Breast epithelium (tissue), 4 donors: ENCODE measurements around the gene ELMO3. TPM values are rescaled to one million over a fixed set of nuclear protein-coding genes. Genes with fewer than 3 reads are reported as not detected.

Experiments used
- DNase-seq, 2 donors: peaks; one replicate each; pipeline ENCODE4 v3.0.0-alpha.2; 2019; ENCODE audit warnings: low spot score in 2 of 2
- H3K27ac ChIP-seq, 2 donors: fragments of 200-600 bp; sonication (generic) in 1 of 2; one replicate each; pipeline ENCODE4 v1.5.1; 2016 to 2019; ENCODE audit warnings: mild to moderate bottlenecking in 1 of 2
- H3K27me3 ChIP-seq, 2 donors: fragments of 200-600 bp; sonication (generic) in 1 of 2; one replicate each; pipeline versions ENCODE4 v1.5.1 to v1.6.0; 2017 to 2019; ENCODE audit warnings: control low read depth in 1 of 2, mild to moderate bottlenecking in 1 of 2
- H3K36me3 ChIP-seq: fragments of 200-600 bp; one replicate; pipeline ENCODE4 v1.5.1; 2019
- H3K4me1 ChIP-seq, 2 donors: fragments of 200-600 bp; sonication (generic); one replicate each; pipeline ENCODE4 v1.5.1; 2016 to 2019; ENCODE audit warnings: control low read depth in 1 of 2
- H3K4me3 ChIP-seq, 3 donors: fragments of 200-600 bp; sonication (generic); 1 replicate in 2 of 3; 2 replicates in 1 of 3; pipeline ENCODE4 v1.5.1; 2016 to 2019; ENCODE audit warnings: mild to moderate bottlenecking in 3 of 3, moderate library complexity in 2 of 3
- H3K9me3 ChIP-seq, 2 donors: fragments of 200-600 bp; sonication (generic) in 1 of 2; one replicate each; pipeline ENCODE4 v1.5.1; 2016 to 2019; ENCODE audit warnings: control low read depth in 1 of 2
- CTCF ChIP-seq, 3 donors: fragments of 450-650 bp; IDR thresholded peaks; one replicate each; pipeline ENCODE4 v1.5.1; 2016 to 2017; ENCODE audit warnings: antibody characterized with exemption in 3 of 3, mild to moderate bottlenecking in 3 of 3, moderate library complexity in 3 of 3
- POLR2A ChIP-seq: fragments of 450-650 bp; IDR thresholded peaks from one replicate; pipeline ENCODE4 v1.6.1; 2016; ENCODE audit warnings: antibody characterized with exemption, mild to moderate bottlenecking, moderate library complexity
- POLR2AphosphoS5 ChIP-seq, 3 donors: sonication (generic); formaldehyde crosslinking; IDR thresholded peaks; one replicate each; pipeline ENCODE4 v1.6.1; 2017; ENCODE audit warnings: antibody characterized with exemption in 3 of 3
- intact Hi-C: fragments of 100-400 bp; cut with DNase I; formaldehyde crosslinking; loops from one replicate; pipeline ENCODE4 v1.15.1; 2023; ENCODE audit warnings: low total_unique reads
- total RNA-seq, 3 donors: library from RNA; depleted of rRNA; stranded (reverse); fragments of >200 nt; gene quantifications; one replicate each; pipeline ENCODE4 v1.1.0, GENCODE V29; 2016

ELMO3 gene
- total RNA-seq, 3 donors from 2014 or later: 1.1 to 35.0 (median 19.7) TPM

GRCh38 chr16:67249178-67250044 is 50.5 kb downstream of the ELMO3 start:
- Histone ChIP-seq H3K27me3 (no peaks in the 10 kb centered on the region), H3K4me3 (peak overlapping the region; percentile 69 to 91 (median 78)), H3K4me1 (peaks cover 12 to 15% of the 10 kb centered on the region in 2 donors), H3K27ac (no peak overlapping the region), H3K36me3 (no peaks in the 10 kb centered on the region), H3K9me3 (no peaks in the 10 kb centered on the region)
- intact Hi-C loops: no loop called here
- TF ChIP-seq POLR2A (no peak), POLR2AphosphoS5 (IDR thresholded peaks at IDR 0.05) (no peak), CTCF (IDR thresholded peaks at IDR 0.05) (no peak)
- no peak for DNase-seq

- no peak overlapping the region for H3K27ac ChIP-seq
- intact Hi-C loops: no loop called here
- DNase-seq: no peak
- TF ChIP-seq POLR2A: no peak
- no peak for TF ChIP-seq CTCF (IDR thresholded peaks at IDR 0.05)
- TF ChIP-seq POLR2AphosphoS5 (IDR thresholded peaks at IDR 0.05): no peak
- H3K27me3 ChIP-seq: no peaks in the 10 kb centered on the region
- no peak overlapping the region for H3K4me3 ChIP-seq
- H3K9me3 ChIP-seq: no peaks in the 10 kb centered on the region
- H3K36me3 ChIP-seq: no peaks in the 10 kb centered on the region
- H3K4me1 ChIP-seq: peaks cover 6 to 9% of the 10 kb centered on the region in 2 donors
Measured at GRCh38 chr16:67250045-67250327, 51.1 kb downstream of the ELMO3 start.

GRCh38 chr16:67252609-67253497 is 53.9 kb downstream of the ELMO3 start:
- H3K36me3 ChIP-seq: no peaks in the 10 kb centered on the region
- H3K4me1 ChIP-seq: peaks cover 1 to 2% of the 10 kb centered on the region in 2 donors
- DNase-seq: no peak
- H3K9me3 ChIP-seq: no peaks in the 10 kb centered on the region
- H3K27me3 ChIP-seq: no peaks in the 10 kb centered on the region
- no peak overlapping the region for H3K27ac ChIP-seq
- TF ChIP-seq CTCF (IDR thresholded peaks at IDR 0.05): no peak
- no peak for TF ChIP-seq POLR2AphosphoS5 (IDR thresholded peaks at IDR 0.05)
- no peak for TF ChIP-seq POLR2A
- intact Hi-C loops: no loop called here
- H3K4me3 ChIP-seq: no peak overlapping the region

Other genes with a start within 250 kb of the ELMO3 start
- gene CES3, start 237.9 kb upstream of the ELMO3 start, total RNA-seq: 1 to 10 TPM in 2 of 3 donors, under 1 TPM in 1; 0.29 to 5.9 (median 2.1) TPM
- gene CES4A, start 210.5 kb upstream of the ELMO3 start, total RNA-seq: 10 to 100 TPM in 2 of 3 donors, 1 to 10 TPM in 1; 9.0 to 19.6 (median 11.1) TPM
- 10 to 100 TPM; 48.5 to 69.1 (median 52.3) TPM for gene CBFB, start 170.0 kb upstream of the ELMO3 start, total RNA-seq
- 10 to 100 TPM; 17.8 to 31.8 (median 27.1) TPM for gene PHAF1, start 89.2 kb upstream of the ELMO3 start, total RNA-seq
- 10 to 100 TPM in 2 of 3 donors, 1 to 10 TPM in 1; 7.8 to 13.3 (median 11.1) TPM for gene B3GNT9, start 48.1 kb upstream of the ELMO3 start, total RNA-seq
- 10 to 100 TPM; 35.1 to 42.6 (median 36.4) TPM for gene TRADD, start 39.2 kb upstream of the ELMO3 start, total RNA-seq
- gene FBXL8, start 39.2 kb upstream of the ELMO3 start, total RNA-seq: 10 to 100 TPM; 19.5 to 60.0 (median 40.1) TPM
- gene HSF4, start 34.4 kb upstream of the ELMO3 start, total RNA-seq: 100 to 1,000 TPM in 1 of 3 donors, 10 to 100 TPM in 2; 46.9 to 113 (median 62.5) TPM
- gene NOL3, start 28.6 kb upstream of the ELMO3 start, total RNA-seq: 10 to 100 TPM; 39.7 to 87.7 (median 45.9) TPM
- 10 to 100 TPM; 10.9 to 13.4 (median 11.6) TPM for gene MATCAP1, start 15.2 kb upstream of the ELMO3 start, total RNA-seq
- 1 to 10 TPM; 1.1 to 3.6 (median 2.2) TPM for gene EXOC3L1, start 9.0 kb upstream of the ELMO3 start, total RNA-seq
- 10 to 100 TPM; 74.1 to 86.9 (median 76.1) TPM for gene E2F4, start 7.0 kb upstream of the ELMO3 start, total RNA-seq
- 10 to 100 TPM; 35.2 to 46.2 (median 44.2) TPM for gene TMEM208, start 28.0 kb downstream of the ELMO3 start, total RNA-seq
- gene FHOD1, start 48.4 kb downstream of the ELMO3 start, total RNA-seq: 10 to 100 TPM; 19.3 to 25.9 (median 22.6) TPM
- 1 to 10 TPM in 2 of 3 donors, under 1 TPM in 1; 0.96 to 2.3 (median 1.3) TPM for gene SLC9A5, start 49.8 kb downstream of the ELMO3 start, total RNA-seq
- 10 to 100 TPM; 15.0 to 26.2 (median 19.8) TPM for gene PLEKHG4, start 80.4 kb downstream of the ELMO3 start, total RNA-seq
- gene KCTD19, start 127.6 kb downstream of the ELMO3 start, total RNA-seq: 1 to 10 TPM in 1 of 3 donors, not detected in 2; 1.0 TPM
- gene LRRC36, start 127.7 kb downstream of the ELMO3 start, total RNA-seq: 1 to 10 TPM in 1 of 3 donors, under 1 TPM in 2; 0.16 to 3.3 (median 0.59) TPM
- 1 to 10 TPM; 1.3 to 6.9 (median 3.6) TPM for gene TPPP3, start 194.4 kb downstream of the ELMO3 start, total RNA-seq
- gene ZDHHC1, start 217.3 kb downstream of the ELMO3 start, total RNA-seq: 10 to 100 TPM; 17.4 to 20.3 (median 19.3) TPM
- gene HSD11B2, start 232.0 kb downstream of the ELMO3 start, total RNA-seq: 10 to 100 TPM in 2 of 3 donors, under 1 TPM in 1; 0.32 to 66.9 (median 10.2) TPM